Endothelial cell of hepatic sinusoid (primary cell): ENCODE results near the gene RPS26.
"Not testable (repeated sequence)": the region's sequence is repeated elsewhere in the genome, so short reads cannot be mapped to it uniquely, and the experiment has no call there.

Experiments
- in situ Hi-C: cut with HindIII; loops from 2 replicates; pipeline ENCODE4 v1.10.0; 2017; ENCODE audit warnings: low sequenced_read_pairs

The RPS26 gene

GRCh38 chr12:56041552-56042429 is at the start of gene RPS26:
Gene RPS26 (plus strand): TSS chr12:56041918. CDS start chr12:56042167, 249 bp downstream.
- in situ Hi-C loops = no loop called here

- in situ Hi-C loops = no loop called here
Measured at GRCh38 chr12:55993230-55993853, 48.4 kb upstream of the RPS26 start.

- in situ Hi-C loops = no loop called here
Measured at GRCh38 chr12:55995366-55995765, 46.4 kb upstream of the RPS26 start.

DNA sequence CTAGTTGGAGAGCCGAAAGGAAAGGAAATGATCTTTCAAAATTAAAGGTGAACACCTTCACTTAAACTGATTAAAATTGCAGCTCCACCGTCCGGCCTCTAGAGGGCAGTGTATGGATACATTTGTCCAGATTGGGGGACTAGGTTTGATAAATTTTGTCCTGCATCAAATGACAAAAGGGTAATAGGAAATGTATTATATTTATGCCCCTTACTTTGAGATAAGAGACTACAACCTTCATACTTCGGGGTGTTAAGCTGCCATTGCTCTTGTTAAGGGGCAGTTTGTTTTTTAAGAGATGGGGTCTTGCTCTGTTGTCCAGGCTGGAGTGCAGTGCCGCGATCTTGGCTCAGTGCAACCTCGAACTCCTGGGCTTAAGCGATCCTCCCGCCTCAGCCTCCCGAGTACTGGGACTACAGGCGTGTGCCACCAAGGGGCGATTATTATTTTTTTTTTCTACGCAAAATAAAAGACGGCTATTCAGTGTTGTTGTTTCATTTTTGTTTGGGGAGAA is 45.5 kb upstream of the RPS26 start:
- in situ Hi-C loops = no loop called here

- in situ Hi-C loops = no loop called here
Measured at GRCh38 chr12:55996715-55997534, 44.8 kb upstream of the RPS26 start, which contains the start of gene SUOX. Gene SUOX (plus strand): TSS chr12:55997276. CDS start chr12:56002222, 4,946 bp downstream.

- in situ Hi-C loops = no loop called here
Measured at GRCh38 chr12:55997535-55997859, 44.2 kb upstream of the RPS26 start.

- in situ Hi-C loops = not testable (repeated sequence)
Measured at GRCh38 chr12:55999522-55999921, 42.2 kb upstream of the RPS26 start.

- in situ Hi-C loops = not testable (repeated sequence)
Measured at GRCh38 chr12:55999999-56000540, 41.6 kb upstream of the RPS26 start.

- in situ Hi-C loops = no loop called here
Measured at GRCh38 chr12:56001487-56002100, 40.1 kb upstream of the RPS26 start.

- in situ Hi-C loops = not testable (repeated sequence)
Measured at GRCh38 chr12:56003376-56003775, 38.3 kb upstream of the RPS26 start.

DNA sequence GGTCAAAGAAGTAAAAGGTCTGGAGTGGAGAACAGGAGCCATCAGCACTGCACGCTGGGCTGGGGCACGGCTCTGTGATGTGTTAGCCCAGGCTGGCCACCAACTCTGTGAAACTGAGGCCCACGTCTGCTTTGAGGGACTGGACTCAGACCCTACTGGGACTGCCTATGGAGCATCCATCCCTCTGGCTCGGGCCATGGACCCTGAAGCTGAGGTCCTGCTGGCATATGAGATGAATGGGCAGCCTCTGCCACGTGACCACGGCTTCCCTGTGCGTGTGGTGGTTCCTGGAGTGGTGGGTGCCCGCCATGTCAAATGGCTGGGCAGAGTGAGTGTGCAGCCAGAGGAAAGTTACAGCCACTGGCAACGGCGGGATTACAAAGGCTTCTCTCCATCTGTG is 37.5 kb upstream of the RPS26 start:
- in situ Hi-C loops = no loop called here

GRCh38 chr12:56007564-56008559 is 33.9 kb upstream of the RPS26 start:
- in situ Hi-C loops = no loop called here

- in situ Hi-C loops = no loop called here
Measured at GRCh38 chr12:56010111-56010570, 31.6 kb upstream of the RPS26 start.

GRCh38 chr12:56011509-56012090 is 30.1 kb upstream of the RPS26 start:
- in situ Hi-C loops = no loop called here

- in situ Hi-C loops = no loop called here
Measured at GRCh38 chr12:56013482-56013881, 28.2 kb upstream of the RPS26 start.

DNA sequence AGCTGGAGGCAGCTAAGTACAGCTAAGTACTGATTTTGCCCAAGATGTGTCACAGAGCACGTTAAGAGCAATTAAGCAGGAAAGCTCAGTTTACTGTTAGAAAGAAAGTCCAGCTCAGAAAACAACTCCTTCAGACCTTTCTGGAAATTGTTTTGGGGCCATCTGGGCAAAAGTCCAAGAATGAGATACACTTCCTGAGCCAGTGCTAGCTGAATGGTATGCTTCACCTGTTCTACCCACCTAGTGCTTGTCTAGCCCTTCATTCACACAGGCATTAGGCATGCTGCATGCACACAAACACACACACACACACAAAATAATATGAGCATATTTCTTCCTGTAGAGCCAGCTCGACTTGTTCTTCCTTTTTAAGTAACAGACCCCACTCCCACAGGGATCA is 27.5 kb upstream of the RPS26 start:
- in situ Hi-C loops = no loop called here

GRCh38 chr12:56017181-56017580 is 24.5 kb upstream of the RPS26 start:
- in situ Hi-C loops = no loop called here

GRCh38 chr12:56018356-56018755 is 23.4 kb upstream of the RPS26 start:
- in situ Hi-C loops = no loop called here
